ENCODE results near the gene SLC12A9. TPM values are rescaled to one million over a fixed set of nuclear protein-coding genes. Genes with fewer than 3 reads are reported as not detected.

SLC12A9 gene
- total RNA-seq, 1 experiment from 2014 or later = 24.6 TPM

DNA sequence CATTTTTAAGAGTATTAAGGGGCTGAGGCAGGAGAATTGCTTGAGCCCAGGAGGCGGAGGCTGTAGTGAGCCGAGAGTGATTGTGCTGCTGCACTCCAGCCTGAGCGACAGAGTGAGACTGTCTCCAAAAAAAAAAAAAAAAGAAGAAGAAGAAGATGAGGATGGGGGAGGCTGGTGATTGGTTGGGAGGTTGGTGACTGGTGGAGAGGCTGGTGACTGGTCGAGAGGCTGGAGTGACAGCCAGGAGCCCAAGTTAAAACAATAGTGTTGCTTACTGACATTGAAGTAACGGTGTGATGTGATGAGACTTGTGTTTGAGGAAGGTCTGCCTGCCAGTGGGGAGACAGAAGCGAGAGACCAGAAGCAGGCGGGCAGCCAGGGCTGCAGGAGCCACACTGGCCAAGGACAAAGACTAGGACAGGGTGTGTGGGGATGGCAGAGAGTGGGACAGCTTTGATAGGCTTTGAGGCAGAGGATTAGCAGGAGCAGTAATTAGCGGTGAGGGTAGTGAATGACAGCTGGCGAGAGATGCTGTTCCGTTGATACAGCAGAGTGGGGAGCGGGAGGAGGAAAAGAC, 27.3 kb downstream of the SLC12A9 start:
- Histone ChIP-seq H3K4me1 (ENCODE audit: control insufficient read depth in 1 of 2, insufficient read depth in 2 of 2, low read length in 2 of 2) (peaks cover 9 to 12% of the 10 kb centered on the region in 2 experiments), H3K79me2 (ENCODE audit: insufficient read depth, low read length) (peaks cover 97% of the 10 kb centered on the region), H4K20me1 (ENCODE audit: insufficient read depth) (peaks cover 15% of the 10 kb centered on the region; the same call in 1 of the 2 replicates), H3K27ac (ENCODE audit: low read depth, low read length) (no peak overlapping the region), H3K4me3 (replicated peaks in 1 of 2; ENCODE audit: low read depth in 1 of 2, low read length in 2 of 2) (no peak overlapping the region), H2AFZ (ENCODE audit: low read depth, low read length, poor library complexity, severe bottlenecking) (no peak overlapping the region), H3K4me2 (ENCODE audit: low read length) (no peak overlapping the region), H3K36me3 (ENCODE audit: control insufficient read depth in 1 of 2, insufficient read depth in 2 of 2, low read length in 2 of 2) (peaks cover 41 to 79% of the 10 kb centered on the region in 2 experiments), H3K9ac (ENCODE audit: low read length) (no peak overlapping the region), H3K9me3 (ENCODE audit: control insufficient read depth in 1 of 2, insufficient read depth in 1 of 2, low read depth in 1 of 2, low read length in 2 of 2) (no peaks in the 10 kb centered on the region), H3K9me2 (ENCODE audit: insufficient read depth) (no peaks in the 10 kb centered on the region), H3K27me3 (ENCODE audit: insufficient read depth, low read length) (no peaks in the 10 kb centered on the region)
- BruUV-seq (replicated peaks) = no TSS peak
- ATAC-seq = no peak
- intact Hi-C loops (cut with micrococcal nuclease) = no loop called here
- CTCF ChIA-PET = no interaction called here
- RAD21 ChIA-PET (ENCODE audit: low non-redundant PET in 1 of 2, low total read pairs in 2 of 2, uncharacterized antibody in 2 of 2, unreplicated experiment in 2 of 2) = no interaction called here
- no peak for DNase-seq (ENCODE audit: low read depth, low spot score)
- POLR2A ChIA-PET = no interaction called here
- TF ChIP-seq, protein P1, sequence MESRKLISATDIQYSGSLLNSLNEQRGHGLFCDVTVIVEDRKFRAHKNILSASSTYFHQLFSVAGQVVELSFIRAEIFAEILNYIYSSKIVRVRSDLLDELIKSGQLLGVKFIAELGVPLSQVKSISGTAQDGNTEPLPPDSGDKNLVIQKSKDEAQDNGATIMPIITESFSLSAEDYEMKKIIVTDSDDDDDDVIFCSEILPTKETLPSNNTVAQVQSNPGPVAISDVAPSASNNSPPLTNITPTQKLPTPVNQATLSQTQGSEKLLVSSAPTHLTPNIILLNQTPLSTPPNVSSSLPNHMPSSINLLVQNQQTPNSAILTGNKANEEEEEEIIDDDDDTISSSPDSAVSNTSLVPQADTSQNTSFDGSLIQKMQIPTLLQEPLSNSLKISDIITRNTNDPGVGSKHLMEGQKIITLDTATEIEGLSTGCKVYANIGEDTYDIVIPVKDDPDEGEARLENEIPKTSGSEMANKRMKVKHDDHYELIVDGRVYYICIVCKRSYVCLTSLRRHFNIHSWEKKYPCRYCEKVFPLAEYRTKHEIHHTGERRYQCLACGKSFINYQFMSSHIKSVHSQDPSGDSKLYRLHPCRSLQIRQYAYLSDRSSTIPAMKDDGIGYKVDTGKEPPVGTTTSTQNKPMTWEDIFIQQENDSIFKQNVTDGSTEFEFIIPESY (IDR thresholded peaks at IDR 0.05; ENCODE audit: extremely low read depth, insufficient replicate concordance, low read length) = no peak

DNA sequence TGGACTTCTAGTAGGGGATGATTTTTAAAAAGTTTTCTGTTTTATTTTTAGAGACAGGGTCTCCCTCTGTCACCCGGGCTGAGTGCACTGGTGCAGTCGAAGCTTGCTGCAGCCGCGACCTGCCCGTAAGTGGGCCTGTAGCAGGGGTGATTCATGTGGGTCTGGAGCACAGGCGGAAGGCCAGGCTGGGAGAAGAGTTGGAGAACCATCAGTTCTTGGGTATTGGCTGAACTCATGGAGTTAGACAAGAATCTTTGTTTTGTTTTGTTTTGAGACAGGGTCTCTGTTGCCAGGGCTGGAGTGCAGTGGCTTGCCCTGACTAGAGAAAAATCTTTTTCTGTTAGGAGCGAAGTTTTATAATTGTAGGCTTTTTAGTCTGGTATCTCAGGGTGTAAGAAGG, 28.1 kb downstream of the SLC12A9 start:
- ChIA-PET CTCF (no interaction called here), RAD21 (ENCODE audit: low non-redundant PET in 1 of 2, low total read pairs in 2 of 2, uncharacterized antibody in 2 of 2, unreplicated experiment in 2 of 2) (no interaction called here), POLR2A (no interaction called here)
- Histone ChIP-seq H3K79me2 (ENCODE audit: insufficient read depth, low read length) (peaks cover 97% of the 10 kb centered on the region), H3K9ac (ENCODE audit: low read length) (no peak overlapping the region), H4K20me1 (ENCODE audit: insufficient read depth) (peaks cover 15% of the 10 kb centered on the region; the same call in 1 of the 2 replicates), H3K27ac (ENCODE audit: low read depth, low read length) (no peak overlapping the region), H3K9me2 (ENCODE audit: insufficient read depth) (no peaks in the 10 kb centered on the region), H3K9me3 (ENCODE audit: control insufficient read depth in 1 of 2, insufficient read depth in 1 of 2, low read depth in 1 of 2, low read length in 2 of 2) (no peaks in the 10 kb centered on the region), H2AFZ (ENCODE audit: low read depth, low read length, poor library complexity, severe bottlenecking) (no peak overlapping the region), H3K27me3 (ENCODE audit: insufficient read depth, low read length) (no peaks in the 10 kb centered on the region), H3K4me1 (ENCODE audit: control insufficient read depth in 1 of 2, insufficient read depth in 2 of 2, low read length in 2 of 2) (peaks cover 9 to 12% of the 10 kb centered on the region in 2 experiments), H3K36me3 (ENCODE audit: control insufficient read depth in 1 of 2, insufficient read depth in 2 of 2, low read length in 2 of 2) (peaks cover 50 to 85% of the 10 kb centered on the region in 2 experiments), H3K4me2 (ENCODE audit: low read length) (no peak overlapping the region), H3K4me3 (replicated peaks in 1 of 2; ENCODE audit: low read depth in 1 of 2, low read length in 2 of 2) (no peak overlapping the region)
- intact Hi-C loops (cut with micrococcal nuclease) = no loop called here
- BruUV-seq (replicated peaks) = no TSS peak
- DNase-seq (ENCODE audit: low read depth, low spot score) = no peak
- no peak for ATAC-seq
- TF ChIP-seq TCF7L2 (IDR thresholded peaks at IDR 0.05; ENCODE audit: borderline replicate concordance, extremely low read depth, insufficient read depth, insufficient read length) (no peak), RAD21 (IDR thresholded peaks at IDR 0.05; ENCODE audit: low read depth) (no peak), SRF (IDR thresholded peaks at IDR 0.05; ENCODE audit: low read depth) (no peak), FOSL1 (IDR thresholded peaks at IDR 0.05; ENCODE audit: low read depth) (no peak), POLR2AphosphoS5 (IDR thresholded peaks at IDR 0.05; ENCODE audit: low read depth, low read length) (no peak), ZFX (IDR thresholded peaks at IDR 0.05) (no peak), JUND (IDR thresholded peaks at IDR 0.05) (no peak), CEBPB (IDR thresholded peaks at IDR 0.05; ENCODE audit: low read depth) (no peak), ELF1 (IDR thresholded peaks at IDR 0.05; ENCODE audit: borderline replicate concordance, low read depth) (no peak)
- TF ChIP-seq, protein P2, sequence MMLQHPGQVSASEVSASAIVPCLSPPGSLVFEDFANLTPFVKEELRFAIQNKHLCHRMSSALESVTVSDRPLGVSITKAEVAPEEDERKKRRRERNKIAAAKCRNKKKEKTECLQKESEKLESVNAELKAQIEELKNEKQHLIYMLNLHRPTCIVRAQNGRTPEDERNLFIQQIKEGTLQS (IDR thresholded peaks at IDR 0.05) = no peak
- TF ChIP-seq, protein P1 (IDR thresholded peaks at IDR 0.05; ENCODE audit: extremely low read depth, insufficient replicate concordance, low read length) = no peak
- TF ChIP-seq, protein P3, sequence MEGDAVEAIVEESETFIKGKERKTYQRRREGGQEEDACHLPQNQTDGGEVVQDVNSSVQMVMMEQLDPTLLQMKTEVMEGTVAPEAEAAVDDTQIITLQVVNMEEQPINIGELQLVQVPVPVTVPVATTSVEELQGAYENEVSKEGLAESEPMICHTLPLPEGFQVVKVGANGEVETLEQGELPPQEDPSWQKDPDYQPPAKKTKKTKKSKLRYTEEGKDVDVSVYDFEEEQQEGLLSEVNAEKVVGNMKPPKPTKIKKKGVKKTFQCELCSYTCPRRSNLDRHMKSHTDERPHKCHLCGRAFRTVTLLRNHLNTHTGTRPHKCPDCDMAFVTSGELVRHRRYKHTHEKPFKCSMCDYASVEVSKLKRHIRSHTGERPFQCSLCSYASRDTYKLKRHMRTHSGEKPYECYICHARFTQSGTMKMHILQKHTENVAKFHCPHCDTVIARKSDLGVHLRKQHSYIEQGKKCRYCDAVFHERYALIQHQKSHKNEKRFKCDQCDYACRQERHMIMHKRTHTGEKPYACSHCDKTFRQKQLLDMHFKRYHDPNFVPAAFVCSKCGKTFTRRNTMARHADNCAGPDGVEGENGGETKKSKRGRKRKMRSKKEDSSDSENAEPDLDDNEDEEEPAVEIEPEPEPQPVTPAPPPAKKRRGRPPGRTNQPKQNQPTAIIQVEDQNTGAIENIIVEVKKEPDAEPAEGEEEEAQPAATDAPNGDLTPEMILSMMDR (IDR thresholded peaks at IDR 0.05 in 2 of 3, conservative IDR thresholded peaks at IDR 0.05 in 1 of 3; ENCODE audit: borderline replicate concordance in 1 of 3, insufficient read depth in 1 of 3, low read depth in 2 of 3, low read length in 2 of 3) = no peak
